GM12878 (cell line): ENCODE data around the gene TRIM69. TPM values are rescaled to one million over a fixed set of nuclear protein-coding genes. Genes with fewer than 3 reads are reported as not detected.
A peak's percentile ranks its signal among the peaks of the same experiment; 100 is the strongest.

Experiments
- ATF3 ChIP-seq: IDR thresholded peaks from 2 replicates; pipeline ENCODE4 v1.6.1; 2011; ENCODE audit warnings: low read depth, mild to moderate bottlenecking, low read length, moderate library complexity, borderline replicate concordance; ENCODE audit errors: extremely low read depth
- BCLAF1 ChIP-seq: fragments of 450-650 bp; IDR thresholded peaks from 2 replicates; pipeline ENCODE4 v1.6.1; 2017; ENCODE audit warnings: antibody characterized with exemption, mild to moderate bottlenecking, moderate library complexity
- BMI1 ChIP-seq: fragments of 450-650 bp; IDR thresholded peaks from 2 replicates; pipeline ENCODE4 v1.6.1; 2016; ENCODE audit warnings: mild to moderate bottlenecking, moderate library complexity, borderline replicate concordance
- CBX3 ChIP-seq: fragments of 200-600 bp; sonication (generic); IDR thresholded peaks from 2 replicates; pipeline ENCODE4 v1.6.1; 2016; ENCODE audit warnings: low read depth, borderline replicate concordance
- CEBPB ChIP-seq, 2 experiments: fragments of 150-350 bp in 1 of 2; IDR thresholded peaks; 2 replicates each; pipeline ENCODE4 v1.6.1; 2012 to 2014; ENCODE audit warnings: low read depth in 2 of 2, low read length in 2 of 2, borderline replicate concordance in 1 of 2, inconsistent platforms in 1 of 2
- CHD2 ChIP-seq: IDR thresholded peaks from 2 replicates; pipeline ENCODE4 v1.6.1; 2011; ENCODE audit warnings: low read depth, low read length, improper control_type of control experiment, borderline replicate concordance
- CHD4 ChIP-seq: fragments of 200-600 bp; sonication (generic); IDR thresholded peaks from 2 replicates; pipeline ENCODE4 v1.6.1; 2016; ENCODE audit warnings: mild to moderate bottlenecking
- E4F1 ChIP-seq: fragments of 450-650 bp; IDR thresholded peaks from 2 replicates; pipeline ENCODE4 v1.6.1; 2018; ENCODE audit warnings: borderline replicate concordance, mild to moderate bottlenecking; ENCODE audit not compliant: partially characterized antibody
- FOXM1 ChIP-seq: IDR thresholded peaks from 2 replicates; pipeline ENCODE4 v1.6.1; 2012; ENCODE audit warnings: low read depth, mild to moderate bottlenecking, inconsistent platforms, low read length, moderate library complexity
- MEF2A ChIP-seq: IDR thresholded peaks from 2 replicates; pipeline ENCODE4 v1.6.1; 2011; ENCODE audit warnings: low read depth, mild to moderate bottlenecking, low read length, moderate library complexity; ENCODE audit not compliant: insufficient read depth
- MYC ChIP-seq: IDR thresholded peaks from 2 replicates; pipeline ENCODE4 v1.6.1; 2011; ENCODE audit warnings: mild to moderate bottlenecking, low read length, moderate library complexity, inconsistent platforms; ENCODE audit not compliant: insufficient read depth, insufficient replicate concordance, insufficient read length, severe bottlenecking
- NR2C2 ChIP-seq: IDR thresholded peaks from 2 replicates; pipeline ENCODE4 v1.6.1; 2011; ENCODE audit warnings: borderline replicate concordance, low read depth; ENCODE audit not compliant: control insufficient read depth, insufficient read length
- RELA ChIP-seq: fragments of 450-650 bp; IDR thresholded peaks from 2 replicates; pipeline ENCODE4 v1.8.0; 2014; ENCODE audit warnings: borderline replicate concordance; ENCODE audit not compliant: partially characterized antibody
- ZBTB40 ChIP-seq: fragments of 450-650 bp; IDR thresholded peaks from 2 replicates; pipeline ENCODE4 v1.6.1; 2016; ENCODE audit warnings: mild to moderate bottlenecking, moderate library complexity, borderline replicate concordance
- ZNF622 ChIP-seq: fragments of 450-650 bp; IDR thresholded peaks from 2 replicates; pipeline ENCODE4 v1.6.1; 2017; ENCODE audit warnings: mild to moderate bottlenecking, inconsistent platforms
- polyA plus RNA-seq, 11 experiments: library from polyadenylated mRNA; depleted of rRNA in 4 of 11; unstranded in 6 of 11; stranded (reverse) in 5 of 11; fragments of >200 nt; fragmentation: Nextera tagmentation in 4 of 11; fragmentation: Illumina TruSeq in 1 of 11; extraction: Ambion mirVana in 4 of 11; extraction: Trizol in 1 of 11; gene quantifications; 1 replicate in 1 of 11; 2 replicates in 10 of 11; pipeline versions ENCODE4 v1.2.1 to v1.2.3, GENCODE V29; 2011 to 2016; ENCODE audit warnings: inconsistent platforms in 2 of 11, missing spikeins in 2 of 11, low read depth in 1 of 11
- total RNA-seq, 4 experiments: library from RNA; depleted of rRNA in 3 of 4; stranded (reverse); fragments of >200 nt in 3 of 4; fragmentation: Illumina TruSeq in 1 of 4; extraction: Trizol in 1 of 4; gene quantifications; 2 replicates each; pipeline versions ENCODE4 v1.2.1 to v1.2.3, GENCODE V29; 2013 to 2021

The TRIM69 gene
- total and polyA plus RNA-seq, 10 of the 15 experiments (the other 5 are each of a cell fraction or from before 2014, with no cell fraction given): 11.2 to 52.7 (median 37.8) TPM

GRCh38 chr15:44735482-44736180, 697 bp upstream of the TRIM69 start (continued):
- no peak for TF ChIP-seq MYC
- no peak for TF ChIP-seq E4F1
- no peak for TF ChIP-seq CHD2
- TF ChIP-seq BCLAF1: no peak
- TF ChIP-seq BMI1: no peak; the same call in 1 of the 2 replicates
- TF ChIP-seq ZBTB40: no peak
- 0 out of 4 replicates have a peak, but pooled peaks of 1 of the 2 experiments have one; percentile 4 for TF ChIP-seq CEBPB (IDR thresholded peaks at IDR 0.05; ENCODE audit: borderline replicate concordance in 1 of 2, low read depth in 2 of 2, low read length in 2 of 2)
- no peak for TF ChIP-seq NR2C2
- TF ChIP-seq CHD4: no peak
- TF ChIP-seq ATF3: no peak
- TF ChIP-seq RELA: no peak
- no peak for TF ChIP-seq MEF2A
- TF ChIP-seq FOXM1: no peak
- no peak for TF ChIP-seq ZNF622
- TF ChIP-seq CBX3: no peak
